Measurements from ENCODE around the gene GIPC3.

Gene GIPC3

DNA sequence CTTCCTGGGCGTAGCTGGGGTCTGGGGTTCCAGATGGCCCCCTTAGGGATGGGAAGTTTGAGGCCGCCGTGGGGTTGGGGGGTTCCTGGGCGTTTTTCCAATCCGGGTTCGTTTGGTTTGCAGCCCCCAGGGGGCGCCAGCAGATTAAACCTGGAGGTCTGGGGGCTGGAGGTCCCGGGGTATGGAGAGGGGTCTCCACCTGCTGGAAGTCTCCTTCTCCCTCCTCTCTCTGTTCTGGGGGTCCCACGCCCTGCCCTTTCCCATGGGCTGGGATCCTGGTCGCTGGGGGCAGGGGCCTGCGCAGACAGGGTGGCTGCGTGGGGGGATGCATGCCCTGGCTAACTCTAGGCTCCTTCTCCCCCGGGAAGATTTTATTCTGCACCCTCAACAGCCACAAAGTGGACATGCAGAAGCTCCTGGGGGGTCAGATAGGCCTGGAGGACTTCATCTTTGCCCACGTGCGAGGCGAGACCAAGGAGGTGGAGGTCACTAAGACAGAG lies 899 bp downstream of the GIPC3 start:
- H3K36me3 ChIP-seq, result no peaks in the 10 kb centered on the region
- no peak overlapping the region for H3K4me3 ChIP-seq (ENCODE audit: low read depth in 1 of 2, low read length in 1 of 2)
- no peak overlapping the region for H3K27ac ChIP-seq
- H3K27me3 ChIP-seq, result peaks cover 44% of the 10 kb centered on the region
- TF ChIP-seq, protein P1, sequence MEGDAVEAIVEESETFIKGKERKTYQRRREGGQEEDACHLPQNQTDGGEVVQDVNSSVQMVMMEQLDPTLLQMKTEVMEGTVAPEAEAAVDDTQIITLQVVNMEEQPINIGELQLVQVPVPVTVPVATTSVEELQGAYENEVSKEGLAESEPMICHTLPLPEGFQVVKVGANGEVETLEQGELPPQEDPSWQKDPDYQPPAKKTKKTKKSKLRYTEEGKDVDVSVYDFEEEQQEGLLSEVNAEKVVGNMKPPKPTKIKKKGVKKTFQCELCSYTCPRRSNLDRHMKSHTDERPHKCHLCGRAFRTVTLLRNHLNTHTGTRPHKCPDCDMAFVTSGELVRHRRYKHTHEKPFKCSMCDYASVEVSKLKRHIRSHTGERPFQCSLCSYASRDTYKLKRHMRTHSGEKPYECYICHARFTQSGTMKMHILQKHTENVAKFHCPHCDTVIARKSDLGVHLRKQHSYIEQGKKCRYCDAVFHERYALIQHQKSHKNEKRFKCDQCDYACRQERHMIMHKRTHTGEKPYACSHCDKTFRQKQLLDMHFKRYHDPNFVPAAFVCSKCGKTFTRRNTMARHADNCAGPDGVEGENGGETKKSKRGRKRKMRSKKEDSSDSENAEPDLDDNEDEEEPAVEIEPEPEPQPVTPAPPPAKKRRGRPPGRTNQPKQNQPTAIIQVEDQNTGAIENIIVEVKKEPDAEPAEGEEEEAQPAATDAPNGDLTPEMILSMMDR (IDR thresholded peaks at IDR 0.05), result no peak
- no peaks in the 10 kb centered on the region for H3K4me1 ChIP-seq (ENCODE audit: control insufficient read depth in 1 of 2, insufficient read depth in 1 of 2, low read depth in 1 of 2, low read length in 1 of 2)
- H3K9me3 ChIP-seq, result no peaks in the 10 kb centered on the region

- H3K4me1 ChIP-seq (ENCODE audit: control insufficient read depth in 1 of 2, insufficient read depth in 1 of 2, low read depth in 1 of 2, low read length in 1 of 2), result no peaks in the 10 kb centered on the region
- TF ChIP-seq, protein P1 (IDR thresholded peaks at IDR 0.05), result no peak
- no peaks in the 10 kb centered on the region for H3K36me3 ChIP-seq
- H3K9me3 ChIP-seq, result no peaks in the 10 kb centered on the region
- peaks cover 44% of the 10 kb centered on the region for H3K27me3 ChIP-seq
- H3K27ac ChIP-seq, result no peak overlapping the region
- H3K4me3 ChIP-seq (ENCODE audit: low read depth in 1 of 2, low read length in 1 of 2), result no peak overlapping the region
These were observed 1.5 kb downstream of the GIPC3 start for GRCh38 chr19:3586707-3587346.

GRCh38 chr19:3589439-3589838 lies 4.2 kb downstream of the GIPC3 start:
- Histone ChIP-seq H3K27ac (no peak overlapping the region), H3K4me1 (ENCODE audit: control insufficient read depth in 1 of 2, insufficient read depth in 1 of 2, low read depth in 1 of 2, low read length in 1 of 2) (no peaks in the 10 kb centered on the region), H3K27me3 (peaks cover 42% of the 10 kb centered on the region), H3K9me3 (no peaks in the 10 kb centered on the region), H3K4me3 (ENCODE audit: low read depth in 1 of 2, low read length in 1 of 2) (no peak overlapping the region), H3K36me3 (no peaks in the 10 kb centered on the region)
- TF ChIP-seq, protein P1 (IDR thresholded peaks at IDR 0.05), result no peak

GRCh38 chr19:3589949-3590348 lies 4.7 kb downstream of the GIPC3 start:
- H3K27ac ChIP-seq, result no peak overlapping the region
- TF ChIP-seq, protein P1 (IDR thresholded peaks at IDR 0.05), result no peak
- H3K36me3 ChIP-seq, result no peaks in the 10 kb centered on the region
- H3K27me3 ChIP-seq, result peaks cover 37% of the 10 kb centered on the region
- no peaks in the 10 kb centered on the region for H3K9me3 ChIP-seq
- H3K4me1 ChIP-seq (ENCODE audit: control insufficient read depth in 1 of 2, insufficient read depth in 1 of 2, low read depth in 1 of 2, low read length in 1 of 2), result no peaks in the 10 kb centered on the region
- H3K4me3 ChIP-seq (ENCODE audit: low read depth in 1 of 2, low read length in 1 of 2), result no peak overlapping the region

DNA sequence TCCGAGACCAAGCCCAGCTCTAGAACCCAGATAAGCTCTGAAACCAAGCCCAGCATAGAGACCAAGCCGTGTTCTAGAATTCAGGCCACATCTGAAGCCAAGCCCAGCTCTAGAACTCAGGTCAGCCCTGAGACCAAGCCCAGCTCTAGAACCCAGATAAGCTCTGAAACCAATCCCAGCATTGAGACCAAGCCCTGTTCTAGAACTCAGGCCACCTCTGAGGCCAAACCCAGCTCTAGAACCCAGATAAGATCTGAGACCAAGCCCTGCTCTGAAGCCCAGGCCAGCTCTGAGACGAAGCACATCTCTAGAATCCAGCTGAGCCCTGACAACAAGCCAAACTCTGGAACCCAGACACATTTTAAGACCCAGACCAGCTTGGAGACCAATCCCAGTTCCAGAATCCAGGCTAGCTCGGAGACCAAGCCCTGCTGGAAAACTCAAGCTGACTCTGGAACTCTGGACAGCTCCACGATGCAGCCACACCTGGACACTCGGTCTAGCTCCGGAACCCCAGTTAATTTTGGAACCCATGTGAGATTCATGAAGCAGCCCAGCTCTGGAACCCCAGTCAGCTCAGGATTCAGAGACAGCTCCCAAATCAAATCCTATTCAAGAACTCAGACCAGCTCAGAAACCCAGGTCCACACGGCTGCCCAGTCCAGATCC lies 5.8 kb downstream of the GIPC3 start:
- Histone ChIP-seq H3K36me3 (no peaks in the 10 kb centered on the region), H3K4me1 (ENCODE audit: control insufficient read depth in 1 of 2, insufficient read depth in 1 of 2, low read depth in 1 of 2, low read length in 1 of 2) (no peaks in the 10 kb centered on the region)
- TF ChIP-seq, protein P1 (IDR thresholded peaks at IDR 0.05), result no peak

More for the DNA sequence above, 5.8 kb downstream of the GIPC3 start:
- no peaks in the 10 kb centered on the region for H3K9me3 ChIP-seq
- peaks cover 25% of the 10 kb centered on the region for H3K27me3 ChIP-seq
- no peak overlapping the region for H3K27ac ChIP-seq
- no peak overlapping the region for H3K4me3 ChIP-seq (ENCODE audit: low read depth in 1 of 2, low read length in 1 of 2)
